Measurements from ENCODE around the gene FAM111A.

FAM111A gene

GRCh38 chr11:59199546-59200422 lies 57.1 kb downstream of the FAM111A start:
- no peak for DNase-seq (ENCODE audit: low read depth, low spot score)

GRCh38 chr11:59200423-59200746 lies 57.7 kb downstream of the FAM111A start:
- DNase-seq (ENCODE audit: low read depth, low spot score) = no peak

- DNase-seq (ENCODE audit: low read depth, low spot score) = no peak
These were observed 58.7 kb downstream of the FAM111A start for GRCh38 chr11:59201353-59201752.
